ENCODE data around the gene IFT172. TPM values are rescaled to one million over a fixed set of nuclear protein-coding genes. Genes with fewer than 3 reads are reported as not detected.
A peak's percentile ranks its signal among the peaks of the same experiment; 100 is the strongest.
"Not testable (repeated sequence)": the region's sequence is repeated elsewhere in the genome, so short reads cannot be mapped to it uniquely, and the experiment has no call there.

Gene IFT172, protein sequence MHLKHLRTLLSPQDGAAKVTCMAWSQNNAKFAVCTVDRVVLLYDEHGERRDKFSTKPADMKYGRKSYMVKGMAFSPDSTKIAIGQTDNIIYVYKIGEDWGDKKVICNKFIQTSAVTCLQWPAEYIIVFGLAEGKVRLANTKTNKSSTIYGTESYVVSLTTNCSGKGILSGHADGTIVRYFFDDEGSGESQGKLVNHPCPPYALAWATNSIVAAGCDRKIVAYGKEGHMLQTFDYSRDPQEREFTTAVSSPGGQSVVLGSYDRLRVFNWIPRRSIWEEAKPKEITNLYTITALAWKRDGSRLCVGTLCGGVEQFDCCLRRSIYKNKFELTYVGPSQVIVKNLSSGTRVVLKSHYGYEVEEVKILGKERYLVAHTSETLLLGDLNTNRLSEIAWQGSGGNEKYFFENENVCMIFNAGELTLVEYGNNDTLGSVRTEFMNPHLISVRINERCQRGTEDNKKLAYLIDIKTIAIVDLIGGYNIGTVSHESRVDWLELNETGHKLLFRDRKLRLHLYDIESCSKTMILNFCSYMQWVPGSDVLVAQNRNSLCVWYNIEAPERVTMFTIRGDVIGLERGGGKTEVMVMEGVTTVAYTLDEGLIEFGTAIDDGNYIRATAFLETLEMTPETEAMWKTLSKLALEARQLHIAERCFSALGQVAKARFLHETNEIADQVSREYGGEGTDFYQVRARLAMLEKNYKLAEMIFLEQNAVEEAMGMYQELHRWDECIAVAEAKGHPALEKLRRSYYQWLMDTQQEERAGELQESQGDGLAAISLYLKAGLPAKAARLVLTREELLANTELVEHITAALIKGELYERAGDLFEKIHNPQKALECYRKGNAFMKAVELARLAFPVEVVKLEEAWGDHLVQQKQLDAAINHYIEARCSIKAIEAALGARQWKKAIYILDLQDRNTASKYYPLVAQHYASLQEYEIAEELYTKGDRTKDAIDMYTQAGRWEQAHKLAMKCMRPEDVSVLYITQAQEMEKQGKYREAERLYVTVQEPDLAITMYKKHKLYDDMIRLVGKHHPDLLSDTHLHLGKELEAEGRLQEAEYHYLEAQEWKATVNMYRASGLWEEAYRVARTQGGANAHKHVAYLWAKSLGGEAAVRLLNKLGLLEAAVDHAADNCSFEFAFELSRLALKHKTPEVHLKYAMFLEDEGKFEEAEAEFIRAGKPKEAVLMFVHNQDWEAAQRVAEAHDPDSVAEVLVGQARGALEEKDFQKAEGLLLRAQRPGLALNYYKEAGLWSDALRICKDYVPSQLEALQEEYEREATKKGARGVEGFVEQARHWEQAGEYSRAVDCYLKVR (N-terminal part only)
- 10 to 100 TPM; 39.1 to 44.9 (median 39.8) TPM for polyA plus RNA-seq (ENCODE audit: insufficient read length in 3 of 3)

DNA sequence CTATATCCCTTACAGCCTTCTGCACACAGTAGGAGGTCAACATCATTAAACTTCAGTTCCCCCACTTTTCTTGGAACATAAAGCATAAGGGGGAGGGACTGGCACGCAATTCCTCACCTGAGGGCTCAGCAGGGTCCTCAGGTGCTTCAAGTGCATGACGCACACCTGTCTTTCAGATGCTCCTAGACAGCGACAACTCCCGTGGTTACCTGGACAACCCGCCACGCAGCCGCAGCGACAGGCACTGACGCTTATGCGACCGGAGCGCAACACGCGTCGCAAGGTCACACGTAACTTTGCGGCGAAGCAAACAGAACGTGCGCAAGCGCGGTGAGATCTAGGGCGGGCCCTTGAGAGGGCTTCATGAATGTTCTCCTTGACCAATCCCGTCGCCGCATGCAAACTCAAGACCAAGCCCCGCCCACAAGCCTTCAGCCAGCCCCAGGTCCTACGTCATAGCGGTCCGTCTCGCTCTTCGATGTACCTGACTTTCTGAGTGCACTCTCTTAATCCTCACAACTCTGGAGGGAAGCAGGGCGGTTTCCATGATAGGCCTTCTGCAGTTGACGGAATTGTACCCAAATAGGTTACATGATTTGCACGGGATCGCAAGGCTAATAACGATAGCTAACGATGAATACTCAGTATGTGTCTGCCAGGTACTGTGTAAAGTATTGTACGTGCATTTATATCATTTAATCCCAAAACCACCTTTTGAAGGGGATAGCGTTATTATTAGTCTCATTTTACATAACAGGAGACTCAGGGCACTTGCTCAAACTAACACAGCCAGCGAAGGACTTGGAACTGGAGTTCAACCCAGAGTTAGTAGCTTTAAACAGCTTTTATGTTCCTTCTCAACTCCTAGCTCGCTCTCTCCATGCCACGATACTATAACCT lies at the start of gene IFT172:
Gene IFT172, minus strand, starts transcription at position 246 of the 900 bp plus-strand sequence. Its CDS starts 90 bp downstream, at position 156.
- peak; percentile 94 to 97 (median 95) for DNase-seq (ENCODE audit: low read depth in 3 of 3, low spot score in 2 of 3)

DNA sequence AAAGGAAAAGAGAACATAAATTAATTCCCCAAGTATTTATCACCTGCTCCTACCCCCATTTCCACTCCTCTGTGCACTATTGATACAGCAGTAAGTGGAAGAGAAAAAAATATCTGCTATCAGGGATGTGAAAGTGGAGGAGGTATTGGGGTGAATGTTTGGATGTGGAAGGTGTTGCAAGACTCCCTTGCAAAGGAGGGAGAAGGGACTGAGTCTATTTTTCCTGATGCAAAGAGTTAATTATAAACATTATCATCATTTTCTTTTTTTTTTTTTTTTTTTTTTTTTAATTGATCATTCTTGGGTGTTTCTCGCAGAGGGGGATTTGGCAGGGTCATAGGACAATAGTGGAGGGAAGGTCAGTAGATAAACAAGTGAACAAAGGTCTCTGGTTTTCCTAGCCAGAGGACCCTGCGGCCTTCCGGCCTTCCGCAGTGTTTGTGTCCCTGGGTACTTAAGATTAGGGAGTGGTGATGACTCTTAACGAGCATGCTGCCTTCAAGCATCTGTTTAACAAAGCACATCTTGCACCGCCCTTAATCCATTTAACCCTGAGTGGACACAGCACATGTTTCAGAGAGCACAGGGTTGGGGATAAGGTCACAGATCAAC lies 49.4 kb upstream of the IFT172 start:
- not testable (repeated sequence) for DNase-seq (ENCODE audit: low read depth in 3 of 3, low spot score in 2 of 3)

GRCh38 chr2:27537287-27537686 lies 47.7 kb upstream of the IFT172 start:
- DNase-seq (ENCODE audit: low read depth in 3 of 3, low spot score in 2 of 3): no peak

- DNase-seq (ENCODE audit: low read depth in 3 of 3, low spot score in 2 of 3): no peak
Measured at GRCh38 chr2:27531983-27532382, 42.4 kb upstream of the IFT172 start.

DNA sequence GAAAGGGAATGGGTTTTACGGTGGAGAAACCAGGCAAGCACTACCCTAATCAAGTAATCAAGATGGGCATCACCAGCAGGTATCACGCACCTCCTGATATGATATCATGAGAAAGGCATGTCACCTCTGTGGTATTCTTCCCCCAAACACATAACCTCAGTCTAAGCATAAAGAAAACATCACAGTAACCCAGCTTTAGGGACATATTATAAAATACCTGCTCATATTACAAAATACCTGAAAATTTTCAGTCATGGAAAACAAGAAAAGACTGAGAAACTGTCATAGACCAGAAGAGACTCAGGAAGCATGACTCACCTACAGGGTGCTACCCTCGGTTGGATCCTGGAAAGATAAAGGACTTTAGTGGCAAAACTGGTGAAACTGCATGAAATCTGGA lies 37.6 kb upstream of the IFT172 start:
- DNase-seq (ENCODE audit: low read depth in 3 of 3, low spot score in 2 of 3): no peak

GRCh38 chr2:27522400-27522945 lies 32.9 kb upstream of the IFT172 start:
- no peak for DNase-seq (ENCODE audit: low read depth in 3 of 3, low spot score in 2 of 3)

GRCh38 chr2:27520316-27520715 lies 30.8 kb upstream of the IFT172 start:
- DNase-seq (ENCODE audit: low read depth in 3 of 3, low spot score in 2 of 3): no peak

GRCh38 chr2:27518782-27519113 lies 29.2 kb upstream of the IFT172 start:
- DNase-seq (ENCODE audit: low read depth in 3 of 3, low spot score in 2 of 3): no peak

GRCh38 chr2:27518113-27518781 lies 28.7 kb upstream of the IFT172 start:
- DNase-seq (ENCODE audit: low read depth in 3 of 3, low spot score in 2 of 3): no peak

GRCh38 chr2:27509326-27509725 lies 19.8 kb upstream of the IFT172 start:
- DNase-seq (ENCODE audit: low read depth in 3 of 3, low spot score in 2 of 3): no peak

DNA sequence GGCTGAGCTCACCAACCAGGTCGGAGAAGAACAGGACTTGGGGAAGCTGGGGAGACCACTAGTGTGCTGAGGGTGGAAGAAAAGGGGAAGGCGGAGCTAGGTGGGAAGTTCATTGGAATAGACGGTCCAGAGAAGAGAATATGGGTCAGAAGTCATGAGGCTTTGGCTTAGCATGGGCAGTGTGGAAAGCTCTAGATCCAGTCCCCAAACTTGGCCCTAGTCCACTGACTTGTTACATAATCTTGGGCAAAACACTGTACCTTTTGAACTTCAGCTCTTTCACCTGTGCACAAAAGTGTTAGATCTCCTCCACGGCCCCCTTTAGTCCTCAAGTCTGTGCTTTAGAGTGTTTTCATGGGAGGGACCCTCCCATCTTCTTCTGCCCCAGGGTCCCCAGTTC lies 17.8 kb upstream of the IFT172 start:
- DNase-seq (ENCODE audit: low read depth in 3 of 3, low spot score in 2 of 3): no peak

- DNase-seq (ENCODE audit: low read depth in 3 of 3, low spot score in 2 of 3): no peak
Measured at GRCh38 chr2:27506587-27506986, 17.0 kb upstream of the IFT172 start.

DNA sequence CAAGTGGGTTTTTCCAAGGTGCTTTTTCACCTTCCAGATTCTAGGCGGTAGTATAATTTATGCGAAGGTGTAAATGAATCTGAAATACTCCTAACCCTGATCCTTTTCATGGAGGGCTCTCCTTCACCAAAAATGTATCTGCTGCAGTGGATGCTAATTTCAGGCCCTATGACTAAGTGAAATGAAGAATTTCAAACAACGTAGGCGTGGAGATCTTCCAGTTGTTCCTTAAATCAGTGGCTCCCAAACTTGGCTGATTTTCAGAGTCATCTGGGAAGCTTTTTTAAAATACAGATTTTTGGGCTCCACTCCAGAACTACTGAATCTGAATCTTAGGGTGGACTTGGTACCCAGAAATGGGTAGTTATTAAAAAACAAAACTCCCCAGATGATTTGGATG lies 12.6 kb upstream of the IFT172 start:
- no peak for DNase-seq (ENCODE audit: low read depth in 3 of 3, low spot score in 2 of 3)

- no peak for DNase-seq (ENCODE audit: low read depth in 3 of 3, low spot score in 2 of 3)
Measured at GRCh38 chr2:27501042-27501441, 11.5 kb upstream of the IFT172 start.

- no peak for DNase-seq (ENCODE audit: low read depth in 3 of 3, low spot score in 2 of 3)
Measured at GRCh38 chr2:27498975-27499374, 9.4 kb upstream of the IFT172 start.

- no peak for DNase-seq (ENCODE audit: low read depth in 3 of 3, low spot score in 2 of 3)
Measured at GRCh38 chr2:27497288-27497627, 7.7 kb upstream of the IFT172 start.

GRCh38 chr2:27496357-27497287 lies 7.1 kb upstream of the IFT172 start, which contains the start of gene GCKR:
TSS of gene GCKR (plus strand) at chr2:27496839. CDS start at chr2:27496905, 66 bp downstream.
- DNase-seq (ENCODE audit: low read depth in 3 of 3, low spot score in 2 of 3): no peak

Data from right renal cortex interstitium (tissue), 3 donors.